Activated CD4-positive, alpha-beta T cell treated with anti-CD3 and anti-CD28 coated beads, Interleukin-2, amount 50 U/mL, for 16 hours (primary cell): ENCODE data around the gene ATXN1.

Experiments
- DNase-seq: peaks from one replicate; pipeline ENCODE4 v3.0.0-alpha.2; 2020

ATXN1 gene

DNA sequence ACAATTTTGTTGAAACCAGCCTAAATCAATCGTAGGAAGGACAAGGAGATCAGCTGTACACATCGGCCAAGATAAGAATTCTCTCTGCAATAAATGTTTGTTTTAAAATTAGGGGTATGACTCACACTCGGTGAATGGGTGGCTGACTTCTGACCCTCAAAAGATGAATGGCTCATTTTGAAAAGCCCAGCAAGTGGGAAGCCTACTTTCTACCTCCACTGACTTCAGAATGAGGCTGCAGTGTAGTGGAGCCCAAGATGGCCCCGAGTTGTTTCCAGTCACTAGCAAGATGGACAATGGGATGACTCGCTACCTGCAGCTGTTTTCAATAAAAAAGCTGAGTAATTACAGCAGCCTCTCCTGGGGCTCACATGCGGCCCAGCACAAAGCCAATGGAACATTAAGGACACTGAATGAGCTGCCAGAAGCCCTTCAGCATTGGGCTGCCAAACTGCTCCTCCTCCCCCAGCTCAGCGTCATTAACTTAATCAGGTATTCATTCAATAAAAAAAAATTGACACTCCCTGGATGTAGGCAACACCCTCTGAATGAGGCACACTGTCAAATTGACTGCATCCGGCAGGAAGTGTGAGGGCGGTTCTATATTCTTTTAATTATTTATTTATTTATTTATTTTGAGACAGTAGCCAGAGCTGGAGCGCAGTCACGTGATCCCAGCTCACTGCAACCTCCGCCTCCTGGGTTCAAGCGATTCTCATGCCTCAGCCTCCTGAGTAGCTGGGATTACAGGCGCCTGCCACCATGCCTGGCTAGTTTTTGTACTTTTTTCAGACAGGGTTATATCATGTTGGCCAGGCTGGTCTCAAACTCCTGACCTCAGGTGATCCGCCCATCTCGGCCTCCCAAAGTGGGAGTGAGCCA, 415.6 kb downstream of the ATXN1 start:
- DNase-seq, result no peak

DNA sequence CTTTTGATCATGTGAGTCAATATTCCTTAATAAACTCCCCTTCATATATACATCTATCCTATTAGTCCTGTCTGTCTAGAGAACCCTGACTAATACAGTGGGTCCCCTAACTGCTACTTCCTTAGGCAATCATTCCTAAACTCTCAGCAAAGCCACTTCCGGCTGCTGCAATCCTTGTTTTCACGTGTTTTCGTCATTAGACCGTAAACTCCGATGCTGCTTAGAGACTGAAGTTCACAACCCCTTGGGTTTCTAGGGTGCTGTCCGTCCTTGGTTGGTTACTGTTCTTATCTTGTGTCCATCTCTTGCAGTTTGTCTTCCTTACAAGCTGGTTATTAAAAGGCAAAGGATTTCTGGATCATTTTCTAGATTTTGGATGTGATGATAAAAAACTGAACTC, 416.5 kb downstream of the ATXN1 start:
- DNase-seq, result no peak

DNA sequence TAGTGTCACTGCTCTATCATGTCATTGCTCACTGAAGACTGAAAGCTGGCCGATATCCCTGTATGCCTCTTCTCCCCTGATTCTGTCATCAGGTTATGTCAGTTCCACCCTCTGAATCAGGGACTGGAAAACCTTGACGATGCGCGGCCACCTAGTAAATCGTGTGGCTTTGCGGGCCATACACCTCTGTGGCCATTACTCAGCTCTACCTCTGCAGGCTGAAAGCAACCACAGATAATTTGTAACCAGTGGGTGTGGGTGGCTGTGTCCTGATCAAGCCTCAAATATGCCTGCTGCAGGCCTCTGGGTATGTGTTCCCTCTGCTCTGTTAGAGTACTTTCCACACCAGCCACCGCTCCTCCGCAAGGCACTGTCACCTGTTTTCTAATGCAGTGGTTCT, 417.7 kb downstream of the ATXN1 start:
- no peak for DNase-seq

DNA sequence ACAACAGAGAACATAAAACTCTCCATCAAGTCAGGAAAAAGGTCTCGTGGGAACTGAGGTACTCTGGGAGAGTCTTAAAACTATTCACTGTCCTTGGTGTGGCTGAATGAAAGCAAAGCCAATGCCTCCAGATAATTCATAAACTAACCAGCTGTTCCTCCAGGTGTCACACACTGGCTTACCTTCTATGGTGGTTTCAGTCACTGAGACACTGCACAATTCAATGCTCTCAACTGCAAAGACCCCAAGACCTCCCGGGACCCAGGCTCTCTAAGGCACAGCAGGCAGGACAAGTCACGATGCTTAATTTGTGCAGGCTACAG, 422.0 kb downstream of the ATXN1 start:
- no peak for DNase-seq

DNA sequence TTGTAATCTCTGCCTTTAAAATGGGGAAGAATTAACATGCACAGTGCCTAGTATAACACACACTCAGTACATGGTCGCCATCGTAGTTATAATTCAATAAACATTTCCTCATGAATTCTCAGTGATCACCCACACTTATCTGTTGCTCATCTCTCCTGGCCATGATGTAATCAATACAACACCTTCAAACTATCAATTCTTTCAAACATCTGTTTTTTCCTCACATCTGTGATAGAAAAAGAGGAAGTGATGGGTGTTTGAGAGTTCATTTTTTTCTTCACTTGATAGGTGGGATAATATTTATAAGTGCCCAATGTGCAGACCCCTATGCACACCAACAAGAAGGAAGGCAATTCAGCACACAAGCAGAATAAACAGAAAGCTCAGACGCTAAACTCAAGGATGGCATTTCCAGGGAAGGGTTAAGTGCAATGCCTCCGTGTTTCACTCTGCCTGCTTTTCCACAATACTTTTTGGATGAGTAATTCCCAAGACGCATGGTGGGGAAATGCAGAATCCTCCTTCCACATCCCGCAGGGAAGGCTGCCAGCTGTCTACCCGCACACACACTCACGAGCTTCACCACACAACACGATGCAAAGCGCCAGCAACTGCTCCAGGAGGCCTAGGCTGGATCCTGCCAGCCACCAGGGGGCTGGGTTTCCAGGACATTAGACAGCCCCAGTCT, 422.5 kb downstream of the ATXN1 start:
- no peak for DNase-seq

DNA sequence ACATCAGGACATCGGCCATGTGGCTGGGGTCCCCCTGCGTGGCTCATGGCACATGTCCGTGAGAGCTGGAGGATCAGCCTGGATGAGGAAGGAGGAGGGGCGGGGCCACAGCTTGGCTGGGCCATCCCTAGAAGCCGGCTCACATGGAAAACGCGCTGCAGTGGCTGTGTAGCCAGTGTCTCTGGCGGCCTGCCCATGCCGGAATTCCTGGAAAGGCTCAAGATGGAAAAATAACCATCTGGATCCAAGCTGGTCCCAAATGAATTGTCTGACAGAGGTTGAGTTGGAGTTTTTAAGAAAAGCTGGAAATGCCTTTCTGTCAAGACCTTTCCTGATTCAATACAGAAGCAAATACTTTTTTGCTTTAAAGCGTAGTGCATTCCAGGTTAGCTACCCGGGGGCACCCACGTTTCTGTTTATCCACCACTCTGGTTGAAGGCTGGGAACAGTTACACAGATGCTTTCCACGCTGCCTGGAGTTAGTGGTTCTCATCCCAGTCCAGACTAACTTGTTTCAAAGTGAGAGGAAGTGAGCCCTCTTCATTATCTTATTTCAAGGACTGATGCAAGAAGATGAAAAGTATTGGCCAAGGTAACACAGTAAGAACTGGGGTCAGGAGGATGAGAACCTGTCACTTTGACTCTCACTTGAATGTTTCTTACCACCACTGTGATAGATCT, 423.8 kb downstream of the ATXN1 start:
- no peak for DNase-seq

DNA sequence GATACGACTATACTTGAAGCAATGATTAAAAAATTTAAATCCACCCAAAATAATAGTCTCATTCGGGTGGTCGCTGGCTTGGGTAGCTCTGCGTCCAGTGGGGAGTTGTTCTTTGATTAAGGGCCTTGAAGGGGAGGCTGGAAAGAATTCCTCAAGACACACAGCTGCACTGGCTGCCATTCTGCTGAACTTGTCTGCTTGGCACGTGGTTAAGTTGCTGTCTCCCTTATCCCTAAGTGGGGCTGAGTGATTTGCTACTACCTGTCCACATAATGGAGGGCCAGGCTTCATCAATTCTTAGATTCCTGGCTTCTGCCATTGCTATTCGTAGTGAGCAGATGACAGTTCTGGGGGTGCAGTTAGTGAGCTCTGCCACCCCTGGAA, 424.4 kb downstream of the ATXN1 start:
- DNase-seq, result no peak

DNA sequence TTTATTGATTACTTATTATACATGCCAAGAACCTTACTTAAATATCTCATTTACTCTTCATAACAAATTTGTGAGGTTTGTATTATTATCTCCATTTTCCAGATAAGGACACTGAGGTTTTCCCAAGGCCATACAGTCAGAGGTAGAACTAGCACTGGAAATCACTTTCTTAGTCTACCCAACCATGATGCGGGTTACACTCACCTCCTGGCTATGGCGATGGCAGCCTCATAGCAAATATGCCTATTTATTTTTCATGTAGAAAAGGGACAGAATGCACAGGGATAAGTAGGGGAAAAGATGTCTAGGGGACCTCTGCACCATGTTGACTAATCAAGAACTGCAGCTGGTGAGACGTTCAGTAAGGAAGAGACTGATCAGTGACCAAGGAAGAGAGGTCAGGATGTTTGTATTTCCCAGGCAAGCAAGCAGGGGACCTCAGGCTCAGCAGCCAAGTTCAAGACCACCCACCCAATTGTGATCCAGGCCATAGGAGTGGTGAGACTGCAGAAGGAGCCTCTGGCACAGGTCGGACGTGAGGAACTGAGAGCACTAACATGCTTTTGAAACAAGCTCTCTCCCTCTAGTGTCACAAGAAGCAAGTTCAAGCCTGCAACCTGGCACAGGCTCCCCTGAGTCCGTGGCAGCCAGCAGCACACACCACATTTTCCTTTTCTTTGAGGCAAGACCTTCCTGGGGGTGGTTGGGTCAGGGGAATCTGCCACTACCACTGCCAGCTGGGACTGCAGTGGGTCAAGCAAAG, 425.0 kb downstream of the ATXN1 start:
- no peak for DNase-seq

DNA sequence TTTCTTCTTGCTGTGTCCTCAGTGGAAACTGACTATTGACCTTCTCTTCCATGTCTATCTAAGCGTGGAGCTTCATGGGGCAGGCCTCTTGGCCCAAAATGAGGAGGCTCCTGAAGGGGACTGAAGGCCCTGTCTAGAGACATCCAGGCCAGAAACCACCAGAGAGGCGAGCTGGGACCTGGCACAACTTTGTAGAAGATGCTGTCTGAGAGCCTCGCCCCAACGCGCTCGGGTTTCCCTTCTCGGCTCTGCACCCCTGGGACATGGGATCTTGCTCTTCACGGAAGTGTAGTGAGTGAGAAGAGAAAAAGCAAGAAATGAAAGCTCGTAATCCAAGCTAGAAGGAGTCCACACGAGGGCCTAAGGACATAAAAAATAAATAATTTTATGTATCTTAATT, 426.1 kb downstream of the ATXN1 start:
- no peak for DNase-seq

DNA sequence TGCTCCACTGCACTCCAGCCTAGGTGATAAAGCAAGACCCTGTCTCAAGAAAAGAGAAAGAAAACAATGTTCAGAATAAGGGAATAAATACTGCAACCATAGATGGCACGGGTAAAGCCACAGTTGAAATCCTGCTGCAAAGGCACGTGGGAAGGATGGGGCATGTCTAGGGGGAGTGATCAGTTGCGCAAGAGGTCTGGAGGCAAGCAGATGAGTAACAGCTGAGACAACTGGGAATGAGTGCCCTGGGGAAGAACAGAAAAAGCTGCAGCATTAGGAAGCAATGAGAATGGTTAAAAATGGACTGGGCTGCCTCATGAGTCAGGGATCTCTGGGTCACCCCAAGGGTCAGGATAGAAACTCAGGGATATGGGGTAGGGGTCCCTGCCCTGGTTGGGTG, 426.6 kb downstream of the ATXN1 start:
- DNase-seq, result no peak

DNA sequence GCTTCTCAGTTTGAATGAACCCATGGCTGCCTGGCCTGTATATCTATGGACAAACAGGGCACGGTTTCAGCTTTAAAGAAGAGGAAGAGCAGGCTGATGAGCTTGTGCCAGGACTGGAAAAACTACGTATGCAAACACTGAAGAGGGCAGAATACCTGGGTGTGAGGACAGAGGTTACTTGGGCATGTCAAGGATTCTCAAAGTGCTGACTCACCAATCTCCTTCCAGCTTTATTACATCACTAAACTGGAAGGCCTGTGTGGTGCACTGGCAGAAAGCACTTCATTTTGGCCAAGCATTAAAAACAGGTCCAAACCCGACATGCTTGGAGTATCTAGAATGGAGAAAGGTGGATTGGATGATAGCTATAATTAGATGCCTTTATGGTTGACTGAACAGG, 427.7 kb downstream of the ATXN1 start:
- no peak for DNase-seq

DNA sequence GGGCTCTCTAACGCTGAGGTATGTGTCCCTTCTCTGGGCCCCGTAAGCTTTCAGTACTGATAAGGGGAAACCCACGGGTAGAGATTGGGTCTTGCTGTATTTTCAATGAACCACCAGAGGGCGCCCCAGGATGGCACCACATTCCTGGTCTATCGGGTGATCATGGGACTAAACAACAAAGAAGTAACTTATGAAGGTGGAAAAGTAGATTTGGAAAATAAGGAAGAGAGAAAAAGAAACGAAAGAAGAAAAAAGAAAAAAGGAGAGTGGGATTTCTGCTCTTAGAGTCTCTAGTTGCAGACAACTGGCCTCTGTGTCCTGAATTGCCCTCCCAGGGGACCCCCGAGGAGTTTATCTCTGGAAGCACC, 429.1 kb downstream of the ATXN1 start:
- DNase-seq, result peak; percentile 88

DNA sequence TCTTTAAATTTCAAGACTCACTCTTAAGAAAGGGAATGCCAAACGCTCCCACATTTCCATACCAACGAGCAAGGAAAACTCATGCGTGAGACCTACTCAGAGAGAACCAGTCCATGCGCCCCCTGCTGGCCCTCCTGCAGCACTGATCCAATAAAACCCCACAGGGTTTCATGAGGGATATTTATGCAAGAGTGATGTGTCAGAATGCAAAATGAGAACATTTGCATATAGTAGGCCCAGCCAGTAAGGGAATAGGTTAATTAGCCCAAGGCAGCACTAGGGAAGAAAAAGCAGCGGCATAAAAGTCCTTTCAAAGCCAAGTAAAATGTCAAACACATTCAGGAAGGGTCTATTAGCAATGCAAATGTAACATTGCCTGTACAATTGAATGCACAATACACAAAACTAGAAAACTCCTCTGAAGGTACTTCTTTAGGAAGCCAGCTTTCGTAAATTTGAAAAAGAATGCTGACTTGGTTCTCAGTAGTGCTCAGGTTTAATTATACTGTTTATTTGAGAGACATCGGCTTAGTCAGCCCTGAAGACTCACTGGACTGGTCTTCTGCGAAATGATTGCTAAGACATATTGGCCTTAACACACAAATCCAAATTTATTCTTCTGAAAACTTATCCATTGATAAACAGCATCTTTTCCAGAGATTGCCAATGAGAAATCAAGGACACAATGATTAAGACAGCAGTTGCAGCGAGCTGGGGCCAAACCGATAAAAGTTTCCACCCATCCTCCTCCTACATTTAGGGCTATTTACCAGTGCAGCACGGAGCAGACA, 429.7 kb downstream of the ATXN1 start:
- peak; percentile 74 for DNase-seq

DNA sequence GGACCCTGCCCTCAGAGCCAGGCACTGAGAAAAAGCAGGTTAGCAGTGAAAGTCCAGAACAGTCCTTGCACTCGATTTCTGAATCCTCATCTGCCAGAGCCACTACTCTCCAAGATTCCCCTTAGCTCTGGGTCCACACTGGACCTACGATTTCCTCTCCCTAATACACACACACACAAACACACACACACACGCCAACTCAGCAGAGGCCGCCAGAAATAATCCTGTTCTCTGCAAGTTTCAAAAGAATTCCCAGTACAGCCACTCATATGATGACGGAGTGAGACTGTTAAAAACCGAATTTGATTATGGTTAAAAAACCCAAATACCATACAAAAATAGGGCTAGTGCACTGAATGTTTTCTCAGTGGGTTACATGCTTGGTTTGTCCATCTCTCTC, 432.0 kb downstream of the ATXN1 start:
- no peak for DNase-seq

DNA sequence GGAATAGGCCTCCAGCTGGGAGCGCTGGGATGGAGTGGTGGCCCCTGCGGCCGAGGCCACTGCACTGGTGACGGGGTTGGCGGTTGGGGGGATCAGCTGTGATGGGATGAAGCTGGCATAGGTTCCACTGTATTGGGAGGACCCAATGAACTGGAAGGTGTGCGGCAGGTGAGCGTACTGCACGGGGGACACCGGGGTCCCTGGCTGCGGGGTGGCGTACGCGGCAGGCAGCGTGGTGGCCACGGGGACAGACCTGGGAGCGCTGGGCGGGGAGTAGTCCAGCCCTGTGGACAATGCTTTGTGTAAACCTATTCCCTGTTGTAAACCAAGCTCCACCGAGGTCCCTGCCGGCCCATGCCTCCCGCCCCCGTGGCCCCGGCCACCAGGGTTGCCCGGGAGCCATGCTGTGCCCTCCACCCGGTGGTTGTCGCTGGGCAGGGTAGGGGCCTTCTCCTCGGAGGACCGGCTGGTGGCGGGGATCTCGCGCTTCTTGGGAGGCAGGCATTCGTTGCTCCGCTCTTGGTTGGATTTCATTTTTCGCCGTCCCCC, 433.4 kb downstream of the ATXN1 start:
- no peak for DNase-seq

DNA sequence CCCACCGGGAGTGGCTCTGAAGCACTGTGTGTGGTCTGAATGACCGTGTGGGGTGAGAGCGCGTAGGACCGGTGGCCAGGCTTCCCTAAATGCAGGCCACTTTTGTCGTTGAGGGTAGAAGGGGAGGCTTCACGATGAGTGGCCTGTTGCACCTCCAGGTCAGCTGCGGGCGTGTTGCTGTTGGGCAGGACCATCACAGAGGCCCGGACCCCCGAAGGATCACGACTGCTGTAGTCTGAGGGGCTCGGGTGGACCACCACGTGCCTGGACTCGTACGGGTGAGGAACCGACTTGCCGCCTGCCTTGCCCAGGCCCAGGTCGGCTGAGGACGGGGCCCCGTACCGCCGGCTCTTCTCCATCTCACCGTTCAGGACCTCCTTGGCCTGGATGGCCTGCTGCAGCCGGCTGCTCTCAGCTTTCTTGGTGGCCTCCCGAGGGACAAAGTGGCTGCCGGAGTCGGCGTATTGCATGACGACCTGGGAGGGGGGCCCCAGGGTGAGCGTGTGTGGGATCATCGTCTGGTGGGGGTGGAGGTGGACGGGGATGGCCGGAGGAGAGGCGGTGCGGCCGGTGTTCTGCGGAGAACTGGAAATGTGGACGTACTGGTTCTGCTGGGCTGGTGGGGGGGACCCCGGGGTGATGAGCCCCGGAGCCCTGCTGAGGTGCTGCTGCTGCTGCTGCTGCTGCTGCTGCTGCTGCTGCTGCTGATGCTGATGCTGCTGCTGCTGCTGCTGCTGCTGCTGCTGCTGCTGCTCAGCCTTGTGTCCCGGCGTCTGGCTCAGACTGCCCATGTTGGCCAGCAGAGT, 434.1 kb downstream of the ATXN1 start:
- DNase-seq, result no peak

DNA sequence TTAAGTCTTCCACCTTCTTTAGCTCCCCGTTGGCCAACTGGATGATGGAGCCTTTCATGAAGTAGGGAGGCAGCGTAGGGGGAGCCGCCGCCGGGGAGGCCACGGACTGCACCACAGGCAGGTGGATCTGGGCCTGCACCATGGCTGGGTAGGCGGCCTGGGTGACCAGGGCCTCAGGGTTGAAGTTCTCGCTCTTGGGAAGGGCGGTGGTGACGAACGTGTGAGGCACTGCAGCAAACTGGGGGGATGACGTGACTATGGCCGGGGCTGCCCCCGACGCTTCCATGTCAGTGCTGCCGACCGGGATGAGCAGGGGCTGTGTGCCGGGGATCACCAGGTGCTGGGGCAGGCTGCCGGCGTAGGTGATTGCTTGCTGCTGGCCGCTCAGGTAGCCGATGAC, 434.7 kb downstream of the ATXN1 start:
- DNase-seq, result no peak

DNA sequence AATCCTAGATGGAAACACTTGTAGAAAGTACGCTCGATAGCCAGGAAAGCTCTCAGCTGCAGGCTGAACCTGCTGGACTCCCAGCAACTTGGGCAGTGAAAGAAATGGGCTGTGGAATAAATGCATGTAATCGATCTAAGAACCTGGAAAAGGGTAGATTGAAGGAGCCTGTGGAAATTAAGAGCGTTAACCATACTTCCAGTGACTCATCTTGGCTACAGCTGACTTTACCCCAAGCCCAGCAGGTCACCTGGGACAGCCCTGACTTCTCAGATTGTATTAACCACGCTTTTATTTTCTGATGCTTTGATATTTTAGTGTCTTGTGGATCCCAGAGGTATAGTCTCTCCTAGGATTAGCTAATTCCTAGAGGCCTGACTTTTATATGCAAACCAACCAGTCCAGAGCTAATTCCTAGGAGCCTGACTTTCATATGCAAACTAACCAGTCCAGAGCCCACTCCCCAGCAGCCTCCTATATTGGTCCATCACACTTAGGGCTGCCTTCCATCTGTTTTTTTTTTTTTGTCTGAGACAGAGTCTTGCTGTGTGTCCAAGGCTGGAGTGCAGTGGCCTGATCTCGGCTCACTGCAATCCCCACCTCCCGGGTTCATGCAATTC, 436.5 kb downstream of the ATXN1 start:
- DNase-seq, result no peak

DNA sequence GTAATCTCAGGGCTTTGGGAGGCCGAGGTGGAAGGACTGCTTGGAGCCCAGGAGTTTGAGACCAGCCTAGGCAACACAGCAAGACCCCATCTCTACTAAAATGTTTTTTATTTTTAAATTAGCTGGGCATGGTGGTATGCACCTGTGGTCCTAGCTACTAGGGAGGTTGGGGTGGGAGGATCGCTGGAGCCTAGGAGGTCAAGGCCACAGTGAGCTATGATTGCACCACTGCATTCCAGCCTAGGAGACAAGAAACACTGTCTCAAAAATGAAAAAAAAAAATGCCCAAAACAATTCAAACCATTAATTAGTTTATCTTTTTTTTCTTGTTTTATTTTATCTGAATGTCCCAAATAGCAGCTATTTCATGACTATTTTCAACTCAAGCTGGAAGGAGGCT, 437.1 kb downstream of the ATXN1 start:
- DNase-seq, result no peak

DNA sequence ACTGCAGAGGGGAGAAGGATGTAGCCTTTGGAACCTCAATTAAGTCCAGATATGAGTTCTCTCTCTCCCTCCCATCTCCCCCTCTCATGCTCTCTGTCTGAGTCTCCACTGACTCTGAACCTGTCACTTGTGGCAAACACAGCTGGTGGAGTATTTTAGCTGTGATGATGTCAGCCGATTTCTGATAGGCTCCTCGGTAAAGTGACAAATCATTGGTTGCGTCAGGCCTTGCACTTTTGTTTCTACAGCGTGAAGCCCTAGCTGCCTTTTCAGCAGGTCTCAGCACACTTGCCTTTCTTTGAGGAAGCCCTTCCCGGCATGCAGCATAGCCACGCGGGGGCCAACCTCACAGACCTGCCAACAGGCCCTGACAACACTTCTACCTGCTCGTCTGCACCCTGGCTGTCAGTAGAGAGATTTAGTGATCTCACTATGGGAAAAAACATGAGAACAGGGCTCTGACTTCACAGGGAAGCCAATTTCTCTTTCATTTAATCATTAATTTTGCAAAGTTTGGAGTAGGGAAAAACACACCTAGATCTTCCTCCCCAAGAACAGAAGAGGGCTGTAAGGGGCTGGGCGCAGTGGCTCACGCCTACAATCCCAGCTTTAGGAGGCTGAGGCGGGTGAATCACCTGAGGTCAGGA, 438.5 kb downstream of the ATXN1 start:
- peak; percentile 93 for DNase-seq
